Stimulated activated CD4-positive, alpha-beta T cell treated with anti-CD3 and anti-CD28 coated beads, Interleukin-15, amount 100 ng/mL, for 24 hours (primary cell): ENCODE data around the gene CCL25.
"Not testable (repeated sequence)": the region's sequence is repeated elsewhere in the genome, so short reads cannot be mapped to it uniquely, and the experiment has no call there.

Source experiments
- DNase-seq: peaks from one replicate; pipeline ENCODE4 v3.0.0-alpha.2; 2020

CCL25 gene

GRCh38 chr19:8088752-8089663 lies 36.4 kb downstream of the CCL25 start:
- no peak for DNase-seq

- DNase-seq, result no peak
Measured at GRCh38 chr19:8089664-8090601, 37.4 kb downstream of the CCL25 start.

- DNase-seq, result no peak
Measured at GRCh38 chr19:8090950-8091349, 38.4 kb downstream of the CCL25 start.

- DNase-seq, result no peak
Measured at GRCh38 chr19:8093740-8094139, 41.2 kb downstream of the CCL25 start.

GRCh38 chr19:8094336-8094735 lies 41.8 kb downstream of the CCL25 start:
- DNase-seq, result no peak

- no peak for DNase-seq
Measured at GRCh38 chr19:8095354-8095886, 42.9 kb downstream of the CCL25 start.

- DNase-seq, result no peak
Measured at GRCh38 chr19:8096071-8096470, 43.5 kb downstream of the CCL25 start.

GRCh38 chr19:8097198-8097597 lies 44.6 kb downstream of the CCL25 start:
- DNase-seq, result no peak

- no peak for DNase-seq
Measured at GRCh38 chr19:8097681-8098567, 45.4 kb downstream of the CCL25 start.

- no peak for DNase-seq
Measured at GRCh38 chr19:8101311-8101710, 48.8 kb downstream of the CCL25 start.

- DNase-seq, result not testable (repeated sequence)
Measured at GRCh38 chr19:8101910-8102309, 49.4 kb downstream of the CCL25 start.

GRCh38 chr19:8105471-8105870 lies 52.9 kb downstream of the CCL25 start:
- no peak for DNase-seq

- DNase-seq, result no peak
Measured at GRCh38 chr19:8107301-8107903, 54.8 kb downstream of the CCL25 start.

- DNase-seq, result no peak
Measured at GRCh38 chr19:8108560-8109445, 56.2 kb downstream of the CCL25 start.

- no peak for DNase-seq
Measured at GRCh38 chr19:8109455-8109854, 56.9 kb downstream of the CCL25 start.

GRCh38 chr19:8109890-8110662 lies 57.5 kb downstream of the CCL25 start:
- no peak for DNase-seq

GRCh38 chr19:8110931-8111330 lies 58.4 kb downstream of the CCL25 start:
- DNase-seq, result no peak

GRCh38 chr19:8111376-8111775 lies 58.8 kb downstream of the CCL25 start:
- DNase-seq, result no peak
